CD4-positive, alpha-beta T cell (primary cell): Measurements from ENCODE around the gene ADGRD1. TPM values are rescaled to one million over a fixed set of nuclear protein-coding genes. Genes with fewer than 3 reads are reported as not detected.

ENCODE experiments used
- ATAC-seq: fragments of 200-7000 bp; cut with Tn5 transposase; one replicate; pipeline ENCODE4 v1.10.0; 2022; ENCODE audit warnings: mild to moderate bottlenecking; ENCODE audit not compliant: poor library complexity
- CTCF ChIA-PET: fragments of 350-600 bp; sonication (Branson Sonifier 250); formaldehyde crosslinking; loops from one replicate; lab custom pipeline; 2021; ENCODE audit warnings: antibody characterized with exemption, inconsistent platforms; lab: Charles Lee
- POLR2A ChIA-PET: fragments of 350-600 bp; sonication (Branson Sonifier 250); formaldehyde crosslinking; loops from one replicate; lab custom pipeline; 2021; ENCODE audit warnings: antibody characterized with exemption, inconsistent platforms; lab: Charles Lee
- DNase-seq, 14 experiments: peaks; one replicate each; pipeline ENCODE4 v3.0.0-alpha.2; 2013 to 2020; ENCODE audit warnings: mixed read lengths in 2 of 14
- H3K27ac ChIP-seq, 2 donors: one replicate each; pipeline versions ENCODE4 v1.5.1 to v1.7.0; 2013; ENCODE audit warnings: low read length in 2 of 2, low read depth in 1 of 2, mild to moderate bottlenecking in 1 of 2
- H3K27me3 ChIP-seq, 2 experiments: 1 replicate in 1 of 2; 2 replicates in 1 of 2; pipeline versions ENCODE4 v1.6.1 to v1.7.0; 2013; ENCODE audit warnings: low read length in 2 of 2, control low read depth in 1 of 2, mild to moderate bottlenecking in 1 of 2, moderate library complexity in 1 of 2; ENCODE audit not compliant: insufficient read depth in 2 of 2, control insufficient read depth in 1 of 2
- H3K36me3 ChIP-seq: one replicate; pipeline ENCODE4 v1.6.1; 2013; ENCODE audit warnings: low read length, control low read depth; ENCODE audit not compliant: insufficient read depth
- H3K4me1 ChIP-seq: one replicate; pipeline ENCODE4 v1.6.1; 2013; ENCODE audit warnings: low read length, control low read depth; ENCODE audit not compliant: insufficient read depth
- H3K4me3 ChIP-seq: one replicate; pipeline ENCODE4 v1.5.1; 2013; ENCODE audit warnings: mild to moderate bottlenecking, low read length, moderate library complexity
- H3K9me3 ChIP-seq, 2 experiments: 1 replicate in 1 of 2; 2 replicates in 1 of 2; pipeline versions ENCODE4 v1.6.1 to v1.7.0; 2013; ENCODE audit warnings: low read length in 2 of 2, mild to moderate bottlenecking in 2 of 2, control low read depth in 1 of 2, moderate library complexity in 1 of 2; ENCODE audit not compliant: control insufficient read depth in 1 of 2, insufficient read depth in 1 of 2
- H3K27ac Mint-ChIP-seq: one replicate; pipeline ENCODE4 v1.8.0; 2020; ENCODE audit warnings: mixed read lengths
- H3K27me3 Mint-ChIP-seq: one replicate; pipeline ENCODE4 v1.8.0; 2021; ENCODE audit warnings: mixed read lengths
- H3K36me3 Mint-ChIP-seq: one replicate; pipeline ENCODE4 v1.8.0; 2021; ENCODE audit warnings: low read depth, mixed read lengths
- H3K4me1 Mint-ChIP-seq: one replicate; pipeline ENCODE4 v1.8.0; 2021; ENCODE audit warnings: low read depth, mixed read lengths
- H3K4me3 Mint-ChIP-seq: one replicate; pipeline ENCODE4 v1.8.0; 2020; ENCODE audit warnings: mild to moderate bottlenecking, mixed read lengths
- H3K9me3 Mint-ChIP-seq: one replicate; pipeline ENCODE4 v1.8.0; 2020; ENCODE audit warnings: mixed read lengths
- intact Hi-C, 2 experiments: fragments of 100-400 bp; cut with DNase I in 1 of 2; cut with micrococcal nuclease in 1 of 2; formaldehyde crosslinking; loops; one replicate each; pipeline versions ENCODE4 v1.15.1 to v1.9.0; 2023 to 2025; cut with DNase I, micrococcal nuclease
- total RNA-seq, 174 experiments: library from RNA in 2 of 174; stranded (reverse) in 2 of 174; gene quantifications; one replicate each; pipeline ENCODE4 v1.2.3 and lab custom pipeline; 2021 to 2026
- TF ChIP-seq, protein P1 (sequence below): fragments of 200-600 bp; IDR thresholded peaks from one replicate; pipeline ENCODE4 v1.8.0; 2022; ENCODE audit warnings: antibody characterized with exemption, mild to moderate bottlenecking

Gene ADGRD1
- total RNA-seq, 2 experiments from 2014 or later: 0.22 TPM; not detected in 1

DNA sequence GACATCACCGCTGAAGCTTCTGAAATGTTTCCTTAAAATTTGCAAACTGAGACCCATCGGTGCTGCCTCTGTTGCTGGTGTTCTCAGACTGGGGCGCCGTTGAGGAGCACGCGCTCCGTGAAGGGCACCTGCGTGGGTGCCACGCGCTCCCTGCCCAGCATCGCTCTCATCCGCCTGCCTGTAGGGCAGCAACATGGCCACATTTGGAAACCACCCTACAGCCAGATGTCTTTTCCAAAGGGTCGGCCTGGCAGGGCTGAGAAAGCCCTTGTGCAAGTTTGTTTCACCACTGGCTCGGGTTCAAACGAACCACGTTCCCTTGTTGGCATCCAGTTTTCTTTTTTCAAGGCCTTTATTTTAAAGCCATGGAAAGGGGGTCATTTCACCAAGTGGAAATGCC, 13.9 kb downstream of the ADGRD1 start:
- no peak overlapping the region for H3K4me3 ChIP-seq
- no peak for DNase-seq
- intact Hi-C loops: no loop called here

DNA sequence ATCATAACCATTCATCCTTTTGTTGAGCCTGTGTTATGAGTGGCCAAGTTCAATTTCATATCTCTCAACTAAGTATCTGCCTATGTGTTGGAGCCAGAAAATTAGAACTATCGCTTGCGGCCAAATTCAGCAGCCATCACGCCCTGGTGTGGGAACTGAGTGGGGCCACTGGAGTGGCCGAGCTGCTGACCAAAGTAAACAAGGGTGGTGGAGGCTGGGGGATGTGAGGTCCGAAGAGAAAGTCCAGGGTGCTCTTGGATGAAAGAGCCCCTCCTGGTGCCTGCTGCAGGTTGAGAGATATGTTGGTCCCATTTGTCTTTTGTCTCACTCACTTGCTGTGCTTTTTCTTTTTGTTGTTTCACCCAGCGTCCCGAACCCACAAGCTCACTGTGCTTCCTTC, 14.9 kb downstream of the ADGRD1 start:
- TF ChIP-seq, protein P1, sequence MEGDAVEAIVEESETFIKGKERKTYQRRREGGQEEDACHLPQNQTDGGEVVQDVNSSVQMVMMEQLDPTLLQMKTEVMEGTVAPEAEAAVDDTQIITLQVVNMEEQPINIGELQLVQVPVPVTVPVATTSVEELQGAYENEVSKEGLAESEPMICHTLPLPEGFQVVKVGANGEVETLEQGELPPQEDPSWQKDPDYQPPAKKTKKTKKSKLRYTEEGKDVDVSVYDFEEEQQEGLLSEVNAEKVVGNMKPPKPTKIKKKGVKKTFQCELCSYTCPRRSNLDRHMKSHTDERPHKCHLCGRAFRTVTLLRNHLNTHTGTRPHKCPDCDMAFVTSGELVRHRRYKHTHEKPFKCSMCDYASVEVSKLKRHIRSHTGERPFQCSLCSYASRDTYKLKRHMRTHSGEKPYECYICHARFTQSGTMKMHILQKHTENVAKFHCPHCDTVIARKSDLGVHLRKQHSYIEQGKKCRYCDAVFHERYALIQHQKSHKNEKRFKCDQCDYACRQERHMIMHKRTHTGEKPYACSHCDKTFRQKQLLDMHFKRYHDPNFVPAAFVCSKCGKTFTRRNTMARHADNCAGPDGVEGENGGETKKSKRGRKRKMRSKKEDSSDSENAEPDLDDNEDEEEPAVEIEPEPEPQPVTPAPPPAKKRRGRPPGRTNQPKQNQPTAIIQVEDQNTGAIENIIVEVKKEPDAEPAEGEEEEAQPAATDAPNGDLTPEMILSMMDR: no peak
- Histone ChIP-seq H3K36me3 (no peaks in the 10 kb centered on the region), H3K27me3 (no peaks in the 10 kb centered on the region), H3K4me3 (no peak overlapping the region), H3K27ac (no peak overlapping the region), H3K9me3 (no peaks in the 10 kb centered on the region), H3K4me1 (no peaks in the 10 kb centered on the region)
- ATAC-seq (no peak), DNase-seq (no peak)
- no peaks in the 10 kb centered on the region for H3K9me3 Mint-ChIP-seq
- ChIA-PET POLR2A (no interaction called here), CTCF (no interaction called here)
- no peaks in the 10 kb centered on the region for H3K27me3 Mint-ChIP-seq
- H3K4me1 Mint-ChIP-seq: no peaks in the 10 kb centered on the region
- no peak overlapping the region for H3K4me3 Mint-ChIP-seq
- no peak overlapping the region for H3K27ac Mint-ChIP-seq
- intact Hi-C loops: no loop called here
- no peaks in the 10 kb centered on the region for H3K36me3 Mint-ChIP-seq

More for the DNA sequence above, 13.9 kb downstream of the ADGRD1 start:
- no peaks in the 10 kb centered on the region for H3K9me3 ChIP-seq
- H3K27me3 ChIP-seq: no peaks in the 10 kb centered on the region
- H3K27me3 Mint-ChIP-seq: no peaks in the 10 kb centered on the region
- POLR2A ChIA-PET: no interaction called here
- TF ChIP-seq, protein P1: no peak
- H3K36me3 ChIP-seq: no peaks in the 10 kb centered on the region
- no peaks in the 10 kb centered on the region for H3K9me3 Mint-ChIP-seq
- no peak overlapping the region for H3K27ac Mint-ChIP-seq
- no peaks in the 10 kb centered on the region for H3K36me3 Mint-ChIP-seq
- no peaks in the 10 kb centered on the region for H3K4me1 Mint-ChIP-seq
- ATAC-seq: no peak
- no peak overlapping the region for H3K27ac ChIP-seq
- CTCF ChIA-PET: no interaction called here
- H3K4me1 ChIP-seq: no peaks in the 10 kb centered on the region
- no peak overlapping the region for H3K4me3 Mint-ChIP-seq

DNA sequence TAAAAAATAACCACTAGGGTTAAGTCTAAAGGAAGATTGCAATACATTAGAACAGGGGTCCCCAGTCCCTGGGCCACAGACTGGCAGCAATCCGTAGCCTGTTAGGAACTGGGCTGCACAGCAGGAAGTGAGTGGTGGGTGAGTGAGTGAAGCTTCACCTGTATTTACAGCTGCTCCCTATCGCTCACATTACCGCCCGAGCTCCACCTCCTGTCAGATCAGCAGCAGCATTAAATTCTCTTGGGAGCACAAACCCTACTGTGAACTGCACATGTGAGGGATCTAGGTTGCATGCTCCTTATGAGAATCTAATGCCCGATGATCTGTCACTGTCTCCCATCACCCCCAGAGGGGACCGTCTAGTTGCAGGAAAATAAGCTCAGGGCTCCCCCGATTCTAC, 15.5 kb downstream of the ADGRD1 start:
- H3K9me3 Mint-ChIP-seq: no peaks in the 10 kb centered on the region
- Histone ChIP-seq H3K9me3 (no peaks in the 10 kb centered on the region), H3K4me1 (no peaks in the 10 kb centered on the region), H3K4me3 (no peak overlapping the region), H3K27ac (no peak overlapping the region), H3K27me3 (no peaks in the 10 kb centered on the region), H3K36me3 (no peaks in the 10 kb centered on the region)
- no peak overlapping the region for H3K4me3 Mint-ChIP-seq
- TF ChIP-seq, protein P1: no peak
- H3K4me1 Mint-ChIP-seq: no peaks in the 10 kb centered on the region
- no peaks in the 10 kb centered on the region for H3K27me3 Mint-ChIP-seq
- H3K27ac Mint-ChIP-seq: no peak overlapping the region
- no peak for DNase-seq
- CTCF ChIA-PET: no interaction called here
- no peaks in the 10 kb centered on the region for H3K36me3 Mint-ChIP-seq
- POLR2A ChIA-PET: no interaction called here
- intact Hi-C loops: no loop called here
- ATAC-seq: no peak
